WTC11 (cell line): Measurements from ENCODE around the gene TVP23A. TPM values are rescaled to one million over a fixed set of nuclear protein-coding genes. Genes with fewer than 3 reads are reported as not detected.
"Not testable (repeated sequence)": the region's sequence is repeated elsewhere in the genome, so short reads cannot be mapped to it uniquely, and the experiment has no call there.

Experiments used
- ATAC-seq: fragments of 200-7000 bp; cut with Tn5 transposase; 2 replicates; pipeline ENCODE4 v1.10.0; 2021; ENCODE audit warnings: mild to moderate bottlenecking, moderate library complexity
- CTCF ChIA-PET: fragments of 300-600 bp; sonication (Branson Sonifier 250); formaldehyde crosslinking; loops from one replicate; lab custom pipeline; 2021; ENCODE audit warnings: antibody characterized with exemption; lab: Charles Lee
- POLR2A ChIA-PET: fragments of 350-600 bp; sonication (Branson Sonifier 250); formaldehyde crosslinking; loops from one replicate; lab custom pipeline; 2021; ENCODE audit warnings: antibody characterized with exemption; lab: Charles Lee
- DNase-seq: peaks from one replicate; pipeline ENCODE4 v3.0.0; 2021; ENCODE audit warnings: low spot score
- H3K27ac Mint-ChIP-seq: 2 replicates; pipeline ENCODE4 v1.8.0; 2021; ENCODE audit warnings: mixed read lengths
- H3K27me3 Mint-ChIP-seq: 2 replicates; pipeline ENCODE4 v1.8.0; 2021; ENCODE audit warnings: low read depth, mild to moderate bottlenecking, moderate library complexity, mixed read lengths
- H3K36me3 Mint-ChIP-seq: 2 replicates; pipeline ENCODE4 v1.8.0; 2021; ENCODE audit warnings: mixed read lengths
- H3K4me1 Mint-ChIP-seq: 2 replicates; pipeline ENCODE4 v1.8.0; 2022; ENCODE audit warnings: mixed read lengths
- H3K4me3 Mint-ChIP-seq: 2 replicates; pipeline ENCODE4 v1.8.0; 2021; ENCODE audit warnings: mild to moderate bottlenecking, moderate library complexity, mixed read lengths
- H3K9me3 Mint-ChIP-seq: 2 replicates; pipeline ENCODE4 v1.8.0; 2021; ENCODE audit warnings: mixed read lengths
- AR ChIP-seq: fragments of 250-450 bp; sonication (Bioruptor Pico); IDR thresholded peaks from 2 replicates; pipeline ENCODE4 v1.9.0; 2021; ENCODE audit warnings: mild to moderate bottlenecking
- CDX4 ChIP-seq: fragments of 250-450 bp; sonication (Bioruptor Pico); IDR thresholded peaks from 2 replicates; pipeline ENCODE4 v1.9.0; 2021; ENCODE audit warnings: moderate library complexity, mild to moderate bottlenecking, inconsistent platforms, borderline replicate concordance
- E2F5 ChIP-seq: sonication (generic); formaldehyde crosslinking; IDR thresholded peaks from 2 replicates; pipeline ENCODE4 v1.8.1; 2022; ENCODE audit warnings: mild to moderate bottlenecking, moderate library complexity, missing genetic modification reagents
- ERG ChIP-seq: fragments of 250-450 bp; sonication (Bioruptor Pico); IDR thresholded peaks from 2 replicates; pipeline ENCODE4 v1.8.0; 2021; ENCODE audit warnings: mild to moderate bottlenecking
- GRHL2 ChIP-seq: fragments of 250-450 bp; sonication (Bioruptor Pico); IDR thresholded peaks from 2 replicates; pipeline ENCODE4 v1.8.0; 2022; ENCODE audit warnings: mild to moderate bottlenecking, moderate library complexity; ENCODE audit not compliant: insufficient replicate concordance, severe bottlenecking
- IRF1 ChIP-seq: sonication (generic); formaldehyde crosslinking; IDR thresholded peaks from 2 replicates; pipeline ENCODE4 v1.8.0; 2023; ENCODE audit warnings: missing genetic modification reagents
- MAX ChIP-seq: sonication (generic); formaldehyde crosslinking; IDR thresholded peaks from 2 replicates; pipeline ENCODE4 v1.8.0; 2022; ENCODE audit warnings: mild to moderate bottlenecking, missing genetic modification reagents
- MYBL2 ChIP-seq: sonication (generic); formaldehyde crosslinking; IDR thresholded peaks from 2 replicates; pipeline ENCODE4 v1.8.1; 2023; ENCODE audit warnings: mild to moderate bottlenecking, moderate library complexity, missing genetic modification reagents
- NFYB ChIP-seq: sonication (generic); formaldehyde crosslinking; conservative IDR thresholded peaks from 2 replicates; pipeline ENCODE4 v1.8.0; 2022; ENCODE audit warnings: low read depth, missing genetic modification reagents
- NR1H2 ChIP-seq: sonication (generic); formaldehyde crosslinking; IDR thresholded peaks from 2 replicates; pipeline ENCODE4 v1.9.0; 2021; ENCODE audit warnings: mild to moderate bottlenecking, moderate library complexity, missing genetic modification reagents
- RELA ChIP-seq: sonication (generic); formaldehyde crosslinking; IDR thresholded peaks from 2 replicates; pipeline ENCODE4 v1.8.1; 2022; ENCODE audit warnings: missing genetic modification reagents, mild to moderate bottlenecking, borderline replicate concordance
- SMAD3 ChIP-seq: sonication (generic); formaldehyde crosslinking; IDR thresholded peaks from 2 replicates; pipeline ENCODE4 v1.8.0; 2022; ENCODE audit warnings: missing genetic modification reagents, mild to moderate bottlenecking, borderline replicate concordance
- SMAD4 ChIP-seq: sonication (generic); formaldehyde crosslinking; IDR thresholded peaks from 2 replicates; pipeline ENCODE4 v1.8.0; 2022; ENCODE audit warnings: mild to moderate bottlenecking, missing genetic modification reagents
- STAT6 ChIP-seq: sonication (generic); formaldehyde crosslinking; conservative IDR thresholded peaks from 2 replicates; pipeline ENCODE4 v1.8.1; 2023; ENCODE audit warnings: mild to moderate bottlenecking, low read depth, missing genetic modification reagents, moderate library complexity
- USF2 ChIP-seq: sonication (generic); formaldehyde crosslinking; IDR thresholded peaks from 2 replicates; pipeline ENCODE4 v1.8.1; 2023; ENCODE audit warnings: mild to moderate bottlenecking, missing genetic modification reagents, moderate library complexity
- ZBTB43 ChIP-seq: sonication (generic); formaldehyde crosslinking; IDR thresholded peaks from 2 replicates; pipeline ENCODE4 v1.8.1; 2023; ENCODE audit warnings: mild to moderate bottlenecking, missing genetic modification reagents
- ZNF232 ChIP-seq: sonication (generic); formaldehyde crosslinking; IDR thresholded peaks from 2 replicates; pipeline ENCODE4 v1.8.0; 2022; ENCODE audit warnings: mild to moderate bottlenecking, missing genetic modification reagents
- ZNF416 ChIP-seq: fragments of 250-450 bp; sonication (Bioruptor Pico); IDR thresholded peaks from 2 replicates; pipeline ENCODE4 v1.9.0; 2021; ENCODE audit warnings: mild to moderate bottlenecking, inconsistent platforms
- ZNF532 ChIP-seq: fragments of 250-450 bp; sonication (Bioruptor Pico); IDR thresholded peaks from 2 replicates; pipeline ENCODE4 v1.9.0; 2021; ENCODE audit warnings: mild to moderate bottlenecking, borderline replicate concordance
- total RNA-seq: library from RNA; stranded (reverse); gene quantifications from 3 replicates; pipeline ENCODE4 v1.2.3, GENCODE V29; 2021

Gene TVP23A
- total RNA-seq, 1 experiment from 2014 or later = 1.2 TPM

- ATAC-seq (no peak), DNase-seq (no peak)
- TF ChIP-seq ERG (CRISPR knock-in tag) (no peak), CDX4 (no peak), ZNF532 (CRISPR knock-in tag) (no peak), ZNF232 (CRISPR knock-in tag) (no peak), NFYB (no peak), MAX (CRISPR knock-in tag) (no peak), SMAD4 (CRISPR knock-in tag) (no peak), IRF1 (CRISPR knock-in tag) (no peak), NR1H2 (CRISPR knock-in tag) (no peak), ZBTB43 (CRISPR knock-in tag) (no peak), USF2 (CRISPR knock-in tag) (no peak), MYBL2 (CRISPR knock-in tag) (no peak), RELA (CRISPR knock-in tag) (no peak), E2F5 (no peak), SMAD3 (CRISPR knock-in tag) (no peak), AR (CRISPR knock-in tag) (no peak), STAT6 (CRISPR knock-in tag) (no peak), GRHL2 (CRISPR knock-in tag) (no peak), ZNF416 (CRISPR knock-in tag) (no peak)
- no peak overlapping the region for H3K4me3 Mint-ChIP-seq
- H3K9me3 Mint-ChIP-seq = peaks cover 27% of the 10 kb centered on the region
- POLR2A ChIA-PET = no interaction called here
- no peak overlapping the region for H3K27ac Mint-ChIP-seq
- H3K4me1 Mint-ChIP-seq = peaks cover 17% of the 10 kb centered on the region
- CTCF ChIA-PET = no interaction called here
- peaks cover 21% of the 10 kb centered on the region for H3K36me3 Mint-ChIP-seq
- no peaks in the 10 kb centered on the region for H3K27me3 Mint-ChIP-seq
These were observed 27.5 kb downstream of the TVP23A start for GRCh38 chr16:10791048-10791447.

GRCh38 chr16:10788630-10789029, 30.0 kb downstream of the TVP23A start:
- H3K4me3 Mint-ChIP-seq, CTCF ChIA-PET, H3K27ac Mint-ChIP-seq, H3K27me3 Mint-ChIP-seq, DNase-seq, POLR2A ChIA-PET, ATAC-seq: not testable (repeated sequence)
- Mint-ChIP-seq H3K36me3 (peaks cover 25% of the 10 kb centered on the region), H3K4me1 (peaks cover 17% of the 10 kb centered on the region), H3K9me3 (peaks cover 34% of the 10 kb centered on the region)
